Sciatic nerve (tissue), 2 donors: ENCODE results near the gene YEATS2. TPM values are rescaled to one million over a fixed set of nuclear protein-coding genes. Genes with fewer than 3 reads are reported as not detected.
"Not testable (repeated sequence)": the region's sequence is repeated elsewhere in the genome, so short reads cannot be mapped to it uniquely, and the experiment has no call there.

Experiments
- ATAC-seq: fragments of 200-7000 bp; cut with Tn5 transposase; one replicate; pipeline ENCODE4 v1.9.1; 2020; ENCODE audit warnings: mild to moderate bottlenecking, moderate library complexity
- DNase-seq: peaks from one replicate; pipeline ENCODE4 v3.0.0-alpha.2; 2020; ENCODE audit warnings: low spot score
- intact Hi-C: fragments of 100-400 bp; cut with DNase I; formaldehyde crosslinking; loops from one replicate; pipeline ENCODE4 v1.14.2; 2022
- total RNA-seq: library from RNA; stranded (reverse); fragmentation: NEBNext Ultra II Directional; extraction: Animal tissue kit (Norgen Biotek cat#: 25700); gene quantifications from one replicate; pipeline ENCODE4 v1.2.1, GENCODE V29; 2021
- donor health status: DM: no; HTN: no; CAD: no.
- donor health status: DM: no; HTN: no; CAD: no.

YEATS2 gene
- total RNA-seq: 41.7 TPM

GRCh38 chr3:183697610-183698317 lies at the start of gene YEATS2:
YEATS2 (plus strand) TSS chr3:183697797; CDS start chr3:183715163, 17,366 bp downstream.
- intact Hi-C loops: no loop called here
- ATAC-seq (peak; percentile 80), DNase-seq (peak; percentile 78)

GRCh38 chr3:183650554-183650953 lies 47.0 kb upstream of the YEATS2 start:
- ATAC-seq (no peak), DNase-seq (no peak)
- intact Hi-C loops: no loop called here

GRCh38 chr3:183653209-183654064 lies 44.2 kb upstream of the YEATS2 start:
- intact Hi-C loops: no loop called here
- ATAC-seq (no peak), DNase-seq (no peak)

DNA sequence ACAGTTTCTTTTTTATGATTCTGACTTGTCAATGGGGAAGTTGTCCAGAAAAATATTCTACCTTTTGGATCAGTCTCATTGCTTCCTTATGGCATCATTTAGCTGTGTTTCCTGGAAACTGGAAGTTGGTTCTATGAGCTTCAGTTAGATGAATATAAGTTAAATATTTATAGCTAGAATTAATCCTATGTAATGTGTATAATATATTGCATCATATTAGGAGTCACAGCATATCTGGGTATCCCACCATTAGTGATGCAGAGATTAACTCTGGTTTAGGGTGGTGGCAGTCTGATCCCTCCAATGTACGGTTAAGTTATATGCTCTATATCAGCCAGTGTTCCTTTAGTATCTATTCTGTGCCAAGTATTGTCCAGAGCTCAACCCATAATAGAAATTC lies 42.9 kb upstream of the YEATS2 start:
- ATAC-seq (no peak), DNase-seq (no peak)
- intact Hi-C loops: no loop called here

GRCh38 chr3:183662099-183662498 lies 35.5 kb upstream of the YEATS2 start:
- DNase-seq (no peak), ATAC-seq (no peak)
- intact Hi-C loops: no loop called here

GRCh38 chr3:183664913-183665381 lies 32.6 kb upstream of the YEATS2 start:
- intact Hi-C loops: no loop called here
- peak; percentile 70 for ATAC-seq

GRCh38 chr3:183680061-183680460 lies 17.5 kb upstream of the YEATS2 start:
- DNase-seq (no peak), ATAC-seq (no peak)
- intact Hi-C loops: no loop called here

More at GRCh38 chr3:183664913-183665381, 32.6 kb upstream of the YEATS2 start:
- DNase-seq: no peak

DNA sequence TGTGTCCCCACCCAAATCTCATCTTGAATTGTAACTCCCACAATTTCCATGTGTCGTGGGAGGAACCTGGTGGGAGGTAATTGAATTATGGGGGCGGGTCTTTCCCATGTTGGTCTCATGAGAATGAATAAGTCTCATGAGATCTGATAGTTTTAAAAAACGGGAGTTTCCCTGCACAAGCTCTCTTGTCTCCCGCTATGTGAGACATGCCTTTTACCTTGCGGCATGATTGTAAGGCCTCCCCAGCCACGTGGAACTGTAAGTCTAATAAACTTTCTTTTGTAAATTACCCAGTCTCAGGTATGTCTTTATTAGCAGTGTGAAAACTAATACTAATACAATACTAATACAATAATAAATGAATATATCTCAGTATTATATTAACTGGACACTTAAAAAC lies 9.9 kb upstream of the YEATS2 start:
- DNase-seq (no peak), ATAC-seq (no peak)
- intact Hi-C loops: no loop called here

DNA sequence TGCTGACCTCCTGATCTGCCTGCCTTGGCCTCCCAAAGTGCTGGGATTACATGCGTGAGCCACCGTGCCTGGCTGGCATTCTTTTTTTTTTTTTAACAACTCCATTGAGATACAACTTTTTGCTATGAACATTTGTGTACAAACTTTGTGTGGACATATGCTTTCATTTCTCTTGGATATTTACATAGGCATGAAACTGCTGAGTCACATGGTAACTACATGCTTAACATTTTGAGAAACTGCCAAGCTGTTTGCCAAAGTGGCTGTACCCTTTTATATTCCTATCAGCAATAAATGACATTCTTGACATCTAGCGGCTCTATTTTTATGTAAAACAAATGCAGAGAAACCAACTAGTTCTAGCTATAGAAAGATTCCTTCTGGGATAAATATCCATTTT lies 8.7 kb upstream of the YEATS2 start:
- ATAC-seq (no peak), DNase-seq (no peak)
- intact Hi-C loops: no loop called here

DNA sequence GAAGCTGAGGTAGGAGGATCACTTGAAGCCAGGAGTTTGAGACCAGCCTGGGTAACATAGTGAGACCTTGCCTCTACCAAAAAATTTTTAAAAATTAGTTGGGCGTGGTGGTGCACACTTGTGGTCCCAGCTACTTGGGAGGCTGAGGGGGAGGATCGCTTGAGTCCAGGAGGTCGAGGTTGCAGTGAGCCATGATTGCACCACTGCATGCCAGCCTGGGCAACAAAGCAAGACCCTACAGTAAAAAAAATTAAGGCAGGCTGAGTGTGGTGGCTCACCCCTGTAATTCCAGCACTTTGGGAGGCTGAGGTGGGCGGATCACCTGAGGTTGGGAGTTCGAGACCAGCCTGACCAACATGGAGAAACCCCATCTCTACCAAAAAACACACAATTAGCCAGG lies 8.0 kb upstream of the YEATS2 start:
- intact Hi-C loops, ATAC-seq, DNase-seq: not testable (repeated sequence)

DNA sequence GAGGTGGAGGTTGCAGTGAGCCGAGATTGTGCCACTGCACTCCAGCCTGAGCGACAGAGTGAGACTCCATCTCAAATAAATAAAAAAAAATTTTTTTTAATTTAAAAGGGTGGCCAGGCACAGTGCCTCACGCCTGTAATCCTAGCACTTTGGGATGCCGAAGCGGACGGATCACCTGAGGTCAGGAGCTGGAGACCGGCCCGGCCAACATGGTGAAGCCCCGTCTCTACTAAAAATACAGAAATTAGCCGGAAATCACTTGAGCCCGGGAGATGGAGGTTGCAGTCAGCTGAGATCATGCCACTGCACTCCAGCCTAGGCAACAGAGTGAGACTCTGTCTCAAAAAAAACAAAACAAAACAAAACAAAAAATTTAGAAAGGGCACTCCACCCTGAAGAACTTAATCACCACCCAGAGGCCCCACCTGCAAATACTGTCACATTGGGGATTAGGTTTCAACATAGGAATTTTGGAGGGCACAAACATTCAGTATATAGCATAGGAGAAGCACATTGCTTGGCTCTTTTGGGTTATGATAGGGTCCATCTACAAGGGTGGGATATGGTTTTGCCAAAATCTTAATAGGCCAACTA lies 7.1 kb upstream of the YEATS2 start:
- intact Hi-C loops: no loop called here
- DNase-seq (no peak), ATAC-seq (no peak)

GRCh38 chr3:183692436-183692835 lies 5.2 kb upstream of the YEATS2 start:
- no peak for DNase-seq
- intact Hi-C loops: no loop called here
- no peak for ATAC-seq

DNA sequence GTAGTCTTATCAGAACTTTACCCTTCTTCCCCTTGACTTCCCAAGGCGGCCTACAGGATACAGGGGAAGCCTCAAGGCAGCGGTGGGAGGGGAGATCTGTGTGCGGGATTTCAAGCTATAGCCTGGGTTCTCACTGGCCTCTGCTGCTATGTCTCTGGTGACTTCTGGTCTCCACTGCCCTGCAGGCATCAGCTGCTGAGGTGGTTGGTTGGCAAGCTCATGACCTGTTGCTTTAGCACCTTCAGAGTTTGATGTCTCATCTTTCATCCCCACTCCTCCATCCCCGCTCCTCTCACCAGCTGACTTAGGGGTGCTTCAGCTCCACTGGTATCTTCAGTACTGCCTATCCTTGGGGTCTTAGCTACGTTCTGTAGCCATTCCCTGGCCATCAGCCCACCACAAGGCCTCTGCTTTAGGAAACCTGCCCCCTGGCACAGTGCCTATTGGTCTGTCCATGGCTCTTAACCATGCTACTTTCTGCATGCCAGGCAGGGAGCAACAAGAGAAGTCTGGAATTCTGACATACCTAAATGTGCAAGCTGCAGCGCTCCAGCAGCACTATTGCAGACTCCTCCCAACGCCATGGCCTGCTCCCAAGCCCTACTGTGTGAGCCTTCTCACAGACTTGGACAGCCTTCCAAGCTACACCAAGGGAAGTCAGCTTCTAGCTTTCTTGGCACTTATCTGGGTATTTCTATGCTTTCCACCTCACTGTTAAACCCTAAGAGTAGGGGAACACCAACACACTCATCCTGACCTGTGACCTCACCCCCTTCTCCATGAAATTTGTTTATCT lies 1.8 kb upstream of the YEATS2 start:
- ATAC-seq (no peak), DNase-seq (no peak)
- intact Hi-C loops: no loop called here

- intact Hi-C loops: no loop called here
- no peak for DNase-seq
Measured at GRCh38 chr3:183697123-183697609, 431 bp upstream of the YEATS2 start.

DNA sequence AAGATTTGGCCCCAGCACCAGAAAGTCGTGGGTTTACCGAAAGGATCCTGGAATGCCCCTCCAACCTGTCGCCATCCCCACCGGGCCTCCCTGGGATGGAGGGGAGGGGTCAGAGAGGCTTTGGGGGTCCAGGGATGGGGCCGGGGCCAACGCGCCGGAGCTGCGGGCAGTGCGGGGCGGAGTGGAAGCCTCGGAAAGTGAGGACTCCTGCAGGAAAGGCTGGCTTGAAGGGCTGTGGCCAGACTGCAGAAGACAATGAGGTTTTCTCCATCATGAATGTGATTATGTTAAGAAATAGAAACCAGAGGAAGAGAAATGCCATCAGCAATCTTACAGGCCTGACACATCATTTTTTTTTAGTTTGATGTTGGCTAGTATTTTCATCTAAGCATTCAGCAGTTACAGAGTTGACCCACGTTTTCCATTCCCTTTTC lies 738 bp downstream of the YEATS2 start:
- ATAC-seq (peak; percentile 67), DNase-seq (peak; percentile 62)
- intact Hi-C loops: no loop called here

More at GRCh38 chr3:183697123-183697609, 431 bp upstream of the YEATS2 start:
- no peak for ATAC-seq

GRCh38 chr3:183698756-183699155 lies 1.2 kb downstream of the YEATS2 start:
- ATAC-seq (peak; percentile 72), DNase-seq (no peak)
- intact Hi-C loops: no loop called here

GRCh38 chr3:183699238-183699947 lies 1.8 kb downstream of the YEATS2 start:
- intact Hi-C loops: no loop called here
- DNase-seq (no peak), ATAC-seq (no peak)

- intact Hi-C loops: no loop called here
- DNase-seq (no peak), ATAC-seq (no peak)
Measured at GRCh38 chr3:183701744-183702143, 4.1 kb downstream of the YEATS2 start.
